Transverse colon (tissue), 4 donors: ENCODE measurements around the gene RAD23B. TPM values are rescaled to one million over a fixed set of nuclear protein-coding genes. Genes with fewer than 3 reads are reported as not detected.

ENCODE experiments used
- DNase-seq: peaks from one replicate; pipeline ENCODE4 v3.0.0-alpha.2; 2019
- H3K27ac ChIP-seq, 4 donors: fragments of 200-600 bp; sonication (generic); 2 replicates each; pipeline ENCODE4 v1.5.1; 2016 to 2018; ENCODE audit warnings: inconsistent platforms in 4 of 4
- H3K27me3 ChIP-seq: fragments of 200-600 bp; sonication (generic); 2 replicates; pipeline ENCODE4 v1.5.1; 2017; ENCODE audit warnings: inconsistent platforms
- H3K36me3 ChIP-seq, 4 donors: fragments of 200-600 bp; sonication (generic); 2 replicates each; pipeline ENCODE4 v1.5.1; 2017 to 2019; ENCODE audit warnings: inconsistent platforms in 4 of 4
- H3K4me1 ChIP-seq, 4 donors: fragments of 200-600 bp; sonication (generic); 2 replicates each; pipeline ENCODE4 v1.5.1; 2017 to 2020; ENCODE audit warnings: inconsistent platforms in 4 of 4
- H3K4me3 ChIP-seq, 4 donors: fragments of 200-600 bp; sonication (generic); 1 replicate in 1 of 4; 2 replicates in 3 of 4; pipeline versions ENCODE4 v1.5.1 to v1.6.1; 2017 to 2019; ENCODE audit warnings: inconsistent platforms in 4 of 4
- H3K9me3 ChIP-seq, 2 donors: fragments of 200-600 bp; sonication (generic); 2 replicates each; pipeline ENCODE4 v1.5.1; 2017 to 2019; ENCODE audit warnings: inconsistent platforms in 2 of 2
- CTCF ChIP-seq, 5 experiments: fragments of 200-600 bp in 3 of 5; fragments of 450-650 bp in 2 of 5; sonication (generic) in 3 of 5; IDR thresholded peaks; 1 replicate in 2 of 5; 2 replicates in 3 of 5; pipeline ENCODE4 v1.5.1; 2016 to 2017; ENCODE audit warnings: antibody characterized with exemption in 5 of 5, inconsistent platforms in 3 of 5, mild to moderate bottlenecking in 2 of 5, moderate library complexity in 1 of 5
- EP300 ChIP-seq: sonication (generic); formaldehyde crosslinking; IDR thresholded peaks from one replicate; pipeline ENCODE4 v1.6.1; 2017; ENCODE audit warnings: antibody characterized with exemption, low read depth
- POLR2A ChIP-seq: fragments of 450-650 bp; IDR thresholded peaks from one replicate; pipeline ENCODE4 v1.6.1; 2016; ENCODE audit warnings: antibody characterized with exemption, mild to moderate bottlenecking, moderate library complexity
- POLR2AphosphoS5 ChIP-seq, 3 donors: sonication (generic); formaldehyde crosslinking; IDR thresholded peaks; one replicate each; pipeline ENCODE4 v1.6.1; 2016; ENCODE audit warnings: antibody characterized with exemption in 3 of 3
- WGBS, 2 donors: methylation state at CpG; one replicate each; pipeline ENCODE4 v1.1.5; 2018; ENCODE audit warnings: low coverage in 1 of 2; 5-methylcytosine and 5-hydroxymethylcytosine counted together
- in situ Hi-C, 4 donors: fragments of 200-750 bp; cut with MboI; loops; one replicate each; pipeline versions ENCODE4 v1.15.0 to v1.15.1; 2017; ENCODE audit warnings: low sequenced_read_pairs in 3 of 4, low pct_ligation_motif_present in 1 of 4, low pct_unique_long_range_greater_than_20kb in 1 of 4
- intact Hi-C: fragments of 100-400 bp; cut with DNase I; formaldehyde crosslinking; loops from one replicate; pipeline ENCODE4 v1.15.1; 2023; ENCODE audit warnings: low total_unique reads
- total RNA-seq, 4 donors: library from RNA; depleted of rRNA; stranded (reverse); fragments of >200 nt; gene quantifications; one replicate each; pipeline ENCODE4 v1.1.0, GENCODE V29; 2016

Gene RAD23B
- total RNA-seq, 4 donors from 2014 or later: 41.8 to 75.2 (median 54.9) TPM

- Histone ChIP-seq H3K36me3 (peaks cover 0 to 32% (median 10%) of the 10 kb centered on the region in 4 donors), H3K4me3 (no peak overlapping the region), H3K27ac (no peak overlapping the region), H3K9me3 (no peaks in the 10 kb centered on the region), H3K27me3 (no peaks in the 10 kb centered on the region), H3K4me1 (no peaks in the 10 kb centered on the region)
- WGBS, 2 donors: 80 to 82% methylated on average over 1 of the region's 1 CpG
- intact Hi-C loops (no loop called here), in situ Hi-C loops (no loop called here)
- TF ChIP-seq POLR2AphosphoS5 (IDR thresholded peaks at IDR 0.05) (no peak), CTCF (IDR thresholded peaks at IDR 0.05) (no peak), EP300 (no peak), POLR2A (no peak)
- DNase-seq: no peak
Measured at GRCh38 chr9:107307331-107307730, 24.3 kb downstream of the RAD23B start.

GRCh38 chr9:107308461-107308860, 25.4 kb downstream of the RAD23B start:
- Histone ChIP-seq H3K27me3 (no peaks in the 10 kb centered on the region), H3K36me3 (peaks cover 0 to 26% (median 13%) of the 10 kb centered on the region in 4 donors), H3K4me1 (no peaks in the 10 kb centered on the region), H3K9me3 (no peaks in the 10 kb centered on the region), H3K27ac (no peak overlapping the region), H3K4me3 (no peak overlapping the region)
- no peak for DNase-seq
- in situ Hi-C loops (no loop called here), intact Hi-C loops (no loop called here)
- TF ChIP-seq CTCF (IDR thresholded peaks at IDR 0.05) (no peak), POLR2A (no peak), EP300 (no peak), POLR2AphosphoS5 (IDR thresholded peaks at IDR 0.05) (no peak)
- WGBS, 2 donors: 0% methylated on average over 1 of the region's 1 CpG

DNA sequence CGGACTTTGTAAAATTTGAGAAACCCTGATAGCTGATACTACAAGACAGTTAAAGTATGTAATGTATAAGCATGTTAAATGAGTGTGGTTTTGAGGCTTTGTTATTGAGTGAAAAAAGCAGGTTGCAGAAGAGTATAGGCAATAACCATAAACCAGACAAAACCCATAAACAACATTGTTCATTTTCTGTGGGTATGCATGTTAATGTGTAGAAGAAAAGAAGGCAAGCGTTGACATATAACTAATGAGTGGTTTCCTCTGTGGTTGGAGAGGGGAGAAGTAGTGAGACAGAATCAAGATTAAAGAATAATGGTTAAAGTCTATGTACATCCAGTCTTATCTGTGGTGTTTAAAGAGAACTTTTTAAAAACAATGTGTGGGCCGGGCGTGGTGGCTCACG, 26.2 kb downstream of the RAD23B start:
- TF ChIP-seq POLR2AphosphoS5 (IDR thresholded peaks at IDR 0.05) (no peak), POLR2A (no peak), EP300 (no peak), CTCF (IDR thresholded peaks at IDR 0.05) (no peak)
- in situ Hi-C loops: no loop called here
- H3K36me3 ChIP-seq: peaks cover 0 to 30% (median 10%) of the 10 kb centered on the region in 4 donors

GRCh38 chr9:107312376-107313050, 29.4 kb downstream of the RAD23B start:
- H3K4me1 ChIP-seq: no peaks in the 10 kb centered on the region
- peaks cover 0 to 29% (median 2%) of the 10 kb centered on the region in 4 donors for H3K36me3 ChIP-seq
- TF ChIP-seq POLR2A: no peak
- TF ChIP-seq POLR2AphosphoS5 (IDR thresholded peaks at IDR 0.05): no peak
- no peak for TF ChIP-seq CTCF (IDR thresholded peaks at IDR 0.05)
- TF ChIP-seq EP300: no peak
- H3K27ac ChIP-seq: no peak overlapping the region
- in situ Hi-C loops: no loop called here
- H3K9me3 ChIP-seq: no peaks in the 10 kb centered on the region
- H3K4me3 ChIP-seq: no peak overlapping the region
- intact Hi-C loops: no loop called here
- DNase-seq: no peak
- H3K27me3 ChIP-seq: no peaks in the 10 kb centered on the region
- 70 to 83% methylated on average over 2 to 8 of the region's 8 CpGs for WGBS, 2 donors

More for the DNA sequence above, 26.2 kb downstream of the RAD23B start:
- Histone ChIP-seq H3K27me3 (no peaks in the 10 kb centered on the region), H3K4me1 (no peaks in the 10 kb centered on the region), H3K4me3 (no peak overlapping the region), H3K9me3 (no peaks in the 10 kb centered on the region), H3K27ac (no peak overlapping the region)
- intact Hi-C loops: no loop called here
- WGBS, 2 donors: 78 to 81% methylated on average over 5 of the region's 5 CpGs
- DNase-seq: no peak
